Uterus (tissue), 2 donors: ENCODE data around the gene CERS6.

Experiments
- POLR2A ChIP-seq, 2 donors: fragments of 450-650 bp; IDR thresholded peaks; one replicate each; pipeline ENCODE4 v1.6.1; 2016; ENCODE audit warnings: antibody characterized with exemption in 2 of 2, mild to moderate bottlenecking in 1 of 2, moderate library complexity in 1 of 2
- TF ChIP-seq, protein P1 (sequence below), 4 experiments: fragments of 200-600 bp in 2 of 4; fragments of 450-650 bp in 2 of 4; sonication (generic) in 2 of 4; IDR thresholded peaks; one replicate each; pipeline ENCODE4 v1.5.1; 2016 to 2019; ENCODE audit warnings: antibody characterized with exemption in 4 of 4, mild to moderate bottlenecking in 2 of 4, moderate library complexity in 1 of 4

DNA sequence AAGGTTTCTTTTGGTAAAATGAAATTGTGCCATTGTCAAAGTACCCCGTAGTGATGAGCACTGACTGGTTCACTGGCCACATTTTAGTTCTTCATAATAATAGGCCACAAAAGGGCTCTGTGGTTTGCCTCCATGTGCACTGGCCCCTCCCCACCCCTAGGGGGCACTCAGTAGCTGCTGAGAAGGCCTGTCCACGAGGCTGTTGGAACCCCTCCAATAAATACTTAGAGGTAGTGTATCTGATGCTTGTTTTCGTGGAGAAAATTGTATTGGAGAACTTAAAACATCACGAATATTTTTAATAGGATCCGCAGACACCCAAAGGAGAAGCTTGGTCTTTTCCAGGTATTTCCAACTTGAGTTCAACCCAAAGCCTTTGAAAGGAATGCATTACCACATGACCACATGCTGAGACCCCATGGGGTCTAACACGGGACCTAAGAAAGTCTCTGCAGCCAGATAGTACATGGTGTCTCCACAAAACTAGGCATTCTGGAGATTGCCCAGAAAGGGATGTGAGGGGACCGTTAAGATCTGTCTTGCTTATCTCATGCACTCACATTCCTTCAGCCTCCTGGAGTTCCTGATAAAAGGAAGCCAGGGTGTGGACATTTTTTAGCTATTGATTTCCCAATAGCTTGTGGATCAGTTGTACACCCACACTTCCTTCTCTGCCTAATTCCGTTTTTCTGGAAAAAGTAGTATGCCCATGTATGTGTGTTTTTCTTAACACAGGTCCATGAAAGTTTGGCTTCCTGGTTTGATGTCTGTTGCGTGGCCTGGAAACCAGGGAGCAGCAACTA, 317.8 kb downstream of the CERS6 start:
- TF ChIP-seq, protein P1, sequence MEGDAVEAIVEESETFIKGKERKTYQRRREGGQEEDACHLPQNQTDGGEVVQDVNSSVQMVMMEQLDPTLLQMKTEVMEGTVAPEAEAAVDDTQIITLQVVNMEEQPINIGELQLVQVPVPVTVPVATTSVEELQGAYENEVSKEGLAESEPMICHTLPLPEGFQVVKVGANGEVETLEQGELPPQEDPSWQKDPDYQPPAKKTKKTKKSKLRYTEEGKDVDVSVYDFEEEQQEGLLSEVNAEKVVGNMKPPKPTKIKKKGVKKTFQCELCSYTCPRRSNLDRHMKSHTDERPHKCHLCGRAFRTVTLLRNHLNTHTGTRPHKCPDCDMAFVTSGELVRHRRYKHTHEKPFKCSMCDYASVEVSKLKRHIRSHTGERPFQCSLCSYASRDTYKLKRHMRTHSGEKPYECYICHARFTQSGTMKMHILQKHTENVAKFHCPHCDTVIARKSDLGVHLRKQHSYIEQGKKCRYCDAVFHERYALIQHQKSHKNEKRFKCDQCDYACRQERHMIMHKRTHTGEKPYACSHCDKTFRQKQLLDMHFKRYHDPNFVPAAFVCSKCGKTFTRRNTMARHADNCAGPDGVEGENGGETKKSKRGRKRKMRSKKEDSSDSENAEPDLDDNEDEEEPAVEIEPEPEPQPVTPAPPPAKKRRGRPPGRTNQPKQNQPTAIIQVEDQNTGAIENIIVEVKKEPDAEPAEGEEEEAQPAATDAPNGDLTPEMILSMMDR (IDR thresholded peaks at IDR 0.05) = peak; percentile 22 to 56 (median 38)
- TF ChIP-seq POLR2A (IDR thresholded peaks at IDR 0.05) = no peak
